Vagina (tissue), 2 donors: Measurements from ENCODE around the gene ABHD6.

Experiments
- POLR2A ChIP-seq, 2 donors: fragments of 450-650 bp; IDR thresholded peaks; one replicate each; pipeline ENCODE4 v1.6.1; 2017; ENCODE audit warnings: antibody characterized with exemption in 2 of 2, mild to moderate bottlenecking in 2 of 2, moderate library complexity in 2 of 2
- POLR2AphosphoS5 ChIP-seq, 2 donors: sonication (generic); formaldehyde crosslinking; IDR thresholded peaks; one replicate each; pipeline ENCODE4 v1.9.0; 2017; ENCODE audit warnings: antibody characterized with exemption in 2 of 2, mild to moderate bottlenecking in 2 of 2, low read depth in 1 of 2; ENCODE audit not compliant: insufficient read depth in 1 of 2
- TF ChIP-seq, protein P1 (sequence below), 3 experiments: fragments of 450-650 bp in 2 of 3; fragments of 200-600 bp in 1 of 3; sonication (generic) in 1 of 3; IDR thresholded peaks; one replicate each; pipeline ENCODE4 v1.5.1; 2017 to 2019; ENCODE audit warnings: antibody characterized with exemption in 3 of 3, mild to moderate bottlenecking in 2 of 3, moderate library complexity in 2 of 3

- no peak for TF ChIP-seq POLR2A (IDR thresholded peaks at IDR 0.05)
- TF ChIP-seq, protein P1, sequence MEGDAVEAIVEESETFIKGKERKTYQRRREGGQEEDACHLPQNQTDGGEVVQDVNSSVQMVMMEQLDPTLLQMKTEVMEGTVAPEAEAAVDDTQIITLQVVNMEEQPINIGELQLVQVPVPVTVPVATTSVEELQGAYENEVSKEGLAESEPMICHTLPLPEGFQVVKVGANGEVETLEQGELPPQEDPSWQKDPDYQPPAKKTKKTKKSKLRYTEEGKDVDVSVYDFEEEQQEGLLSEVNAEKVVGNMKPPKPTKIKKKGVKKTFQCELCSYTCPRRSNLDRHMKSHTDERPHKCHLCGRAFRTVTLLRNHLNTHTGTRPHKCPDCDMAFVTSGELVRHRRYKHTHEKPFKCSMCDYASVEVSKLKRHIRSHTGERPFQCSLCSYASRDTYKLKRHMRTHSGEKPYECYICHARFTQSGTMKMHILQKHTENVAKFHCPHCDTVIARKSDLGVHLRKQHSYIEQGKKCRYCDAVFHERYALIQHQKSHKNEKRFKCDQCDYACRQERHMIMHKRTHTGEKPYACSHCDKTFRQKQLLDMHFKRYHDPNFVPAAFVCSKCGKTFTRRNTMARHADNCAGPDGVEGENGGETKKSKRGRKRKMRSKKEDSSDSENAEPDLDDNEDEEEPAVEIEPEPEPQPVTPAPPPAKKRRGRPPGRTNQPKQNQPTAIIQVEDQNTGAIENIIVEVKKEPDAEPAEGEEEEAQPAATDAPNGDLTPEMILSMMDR (IDR thresholded peaks at IDR 0.05) = no peak
- TF ChIP-seq POLR2AphosphoS5 (IDR thresholded peaks at IDR 0.05; ENCODE audit: insufficient read depth in 1 of 2, low read depth in 1 of 2) = no peak
Observed at GRCh38 chr3:58243976-58244585, 6.5 kb downstream of the ABHD6 start.
